Measurements from ENCODE around the gene NFRKB.

DNA sequence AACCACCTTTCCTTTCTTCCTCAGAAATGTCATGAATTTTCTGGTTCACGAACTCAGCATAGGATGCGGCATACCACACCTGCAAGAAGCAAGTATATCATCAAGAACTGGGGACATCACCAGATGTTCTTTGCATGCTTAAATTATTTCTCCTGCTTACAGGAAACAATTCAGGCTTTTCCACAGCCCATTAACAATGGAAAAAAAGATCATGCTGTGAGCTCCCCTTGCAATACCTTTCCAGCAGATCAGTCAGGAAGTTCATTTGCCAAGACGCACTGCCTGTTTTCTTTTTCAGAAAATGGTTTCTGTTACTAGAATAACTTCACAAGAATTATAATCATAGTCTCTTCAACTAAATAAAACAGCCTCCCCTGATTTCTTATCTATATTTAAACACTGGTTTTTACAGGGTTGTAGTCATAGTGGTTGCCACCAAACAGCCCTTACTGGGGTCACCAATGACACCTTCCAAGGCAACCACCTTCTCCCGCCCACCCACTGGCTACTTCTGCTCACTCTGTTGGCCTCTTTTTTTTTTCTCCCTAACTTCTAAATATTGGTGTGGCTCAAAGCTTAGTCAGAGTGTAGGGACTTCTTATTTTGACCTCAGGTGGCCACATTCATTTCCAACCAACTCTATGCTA is 42.3 kb upstream of the NFRKB start:
- TF ChIP-seq CTCF (IDR thresholded peaks at IDR 0.05; ENCODE audit: low read depth, low read length) (no peak), EZH2phosphoT487 (IDR thresholded peaks at IDR 0.05; ENCODE audit: low read depth) (no peak)
